Ishikawa (cell line): ENCODE measurements around the gene AFM.

Source experiments
- CEBPB ChIP-seq: IDR thresholded peaks from 2 replicates; pipeline ENCODE4 v1.6.1; 2012
- CREB1 ChIP-seq: IDR thresholded peaks from 2 replicates; pipeline ENCODE4 v1.6.1; 2012; ENCODE audit warnings: low read depth
- EGR1 ChIP-seq: IDR thresholded peaks from 2 replicates; pipeline ENCODE4 v1.6.1; 2012
- EP300 ChIP-seq: IDR thresholded peaks from 2 replicates; pipeline ENCODE4 v1.6.1; 2012; ENCODE audit warnings: borderline replicate concordance
- FOXM1 ChIP-seq: IDR thresholded peaks from 2 replicates; pipeline ENCODE4 v1.6.1; 2012; ENCODE audit warnings: low read depth, borderline replicate concordance
- NFIC ChIP-seq: IDR thresholded peaks from 2 replicates; pipeline ENCODE4 v1.6.1; 2012
- RAD21 ChIP-seq: IDR thresholded peaks from 2 replicates; pipeline ENCODE4 v1.6.1; 2012; ENCODE audit warnings: low read depth
- TAF1 ChIP-seq: IDR thresholded peaks from 2 replicates; pipeline ENCODE4 v1.6.1; 2012; ENCODE audit warnings: low read depth, mild to moderate bottlenecking
- TCF12 ChIP-seq: IDR thresholded peaks from 2 replicates; pipeline ENCODE4 v1.6.1; 2012; ENCODE audit warnings: low read depth
- TEAD4 ChIP-seq: IDR thresholded peaks from 2 replicates; pipeline ENCODE4 v1.6.1; 2012
- USF1 ChIP-seq: IDR thresholded peaks from 2 replicates; pipeline ENCODE4 v1.6.1; 2012
- YY1 ChIP-seq: IDR thresholded peaks from 2 replicates; pipeline ENCODE4 v1.6.1; 2012; ENCODE audit warnings: low read depth
- ZBTB7A ChIP-seq: IDR thresholded peaks from 2 replicates; pipeline ENCODE4 v1.6.1; 2012; ENCODE audit warnings: low read depth
- TF ChIP-seq, protein P1 (sequence below): IDR thresholded peaks from 2 replicates; pipeline ENCODE4 v1.6.1; 2012; ENCODE audit warnings: low read depth, mild to moderate bottlenecking
- TF ChIP-seq, protein P2 (sequence below): IDR thresholded peaks from 2 replicates; pipeline ENCODE4 v1.6.1; 2012

Gene AFM

DNA sequence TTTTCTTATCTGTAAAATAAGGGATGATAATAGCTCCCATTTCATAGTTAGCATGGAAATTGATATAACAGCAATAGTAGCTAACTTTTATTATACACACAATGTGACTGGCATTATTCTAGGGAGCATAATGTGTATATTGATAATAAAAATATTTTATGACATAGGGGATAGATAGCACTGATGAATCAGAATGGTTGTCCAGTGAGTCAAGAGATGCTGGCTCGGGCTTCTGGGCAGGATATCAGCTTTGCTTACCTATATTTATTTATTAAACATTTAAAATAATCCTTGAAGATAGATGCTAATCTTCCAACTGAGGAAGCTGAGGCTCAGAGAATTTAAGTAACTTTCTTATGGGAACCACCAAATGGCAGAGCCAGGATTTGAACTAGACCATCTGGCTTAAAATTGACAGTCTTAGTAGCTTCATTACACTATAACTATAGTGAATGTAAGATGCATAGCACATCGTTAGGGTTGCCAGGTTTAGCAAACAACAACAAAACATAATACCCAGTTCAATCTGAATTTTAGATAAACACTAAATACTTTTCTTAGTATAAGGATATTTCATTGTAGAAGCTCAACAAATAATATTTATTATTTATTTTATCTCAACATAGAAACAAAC lies 42.8 kb upstream of the AFM start:
- no peak for TF ChIP-seq ZBTB7A
- no peak for TF ChIP-seq TAF1
- TF ChIP-seq, protein P1, sequence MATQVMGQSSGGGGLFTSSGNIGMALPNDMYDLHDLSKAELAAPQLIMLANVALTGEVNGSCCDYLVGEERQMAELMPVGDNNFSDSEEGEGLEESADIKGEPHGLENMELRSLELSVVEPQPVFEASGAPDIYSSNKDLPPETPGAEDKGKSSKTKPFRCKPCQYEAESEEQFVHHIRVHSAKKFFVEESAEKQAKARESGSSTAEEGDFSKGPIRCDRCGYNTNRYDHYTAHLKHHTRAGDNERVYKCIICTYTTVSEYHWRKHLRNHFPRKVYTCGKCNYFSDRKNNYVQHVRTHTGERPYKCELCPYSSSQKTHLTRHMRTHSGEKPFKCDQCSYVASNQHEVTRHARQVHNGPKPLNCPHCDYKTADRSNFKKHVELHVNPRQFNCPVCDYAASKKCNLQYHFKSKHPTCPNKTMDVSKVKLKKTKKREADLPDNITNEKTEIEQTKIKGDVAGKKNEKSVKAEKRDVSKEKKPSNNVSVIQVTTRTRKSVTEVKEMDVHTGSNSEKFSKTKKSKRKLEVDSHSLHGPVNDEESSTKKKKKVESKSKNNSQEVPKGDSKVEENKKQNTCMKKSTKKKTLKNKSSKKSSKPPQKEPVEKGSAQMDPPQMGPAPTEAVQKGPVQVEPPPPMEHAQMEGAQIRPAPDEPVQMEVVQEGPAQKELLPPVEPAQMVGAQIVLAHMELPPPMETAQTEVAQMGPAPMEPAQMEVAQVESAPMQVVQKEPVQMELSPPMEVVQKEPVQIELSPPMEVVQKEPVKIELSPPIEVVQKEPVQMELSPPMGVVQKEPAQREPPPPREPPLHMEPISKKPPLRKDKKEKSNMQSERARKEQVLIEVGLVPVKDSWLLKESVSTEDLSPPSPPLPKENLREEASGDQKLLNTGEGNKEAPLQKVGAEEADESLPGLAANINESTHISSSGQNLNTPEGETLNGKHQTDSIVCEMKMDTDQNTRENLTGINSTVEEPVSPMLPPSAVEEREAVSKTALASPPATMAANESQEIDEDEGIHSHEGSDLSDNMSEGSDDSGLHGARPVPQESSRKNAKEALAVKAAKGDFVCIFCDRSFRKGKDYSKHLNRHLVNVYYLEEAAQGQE = no peak
- TF ChIP-seq EGR1 = no peak
- TF ChIP-seq NFIC = no peak
- no peak for TF ChIP-seq YY1
- no peak for TF ChIP-seq CEBPB
- no peak for TF ChIP-seq RAD21
- TF ChIP-seq CREB1 = no peak
- TF ChIP-seq, protein P2, sequence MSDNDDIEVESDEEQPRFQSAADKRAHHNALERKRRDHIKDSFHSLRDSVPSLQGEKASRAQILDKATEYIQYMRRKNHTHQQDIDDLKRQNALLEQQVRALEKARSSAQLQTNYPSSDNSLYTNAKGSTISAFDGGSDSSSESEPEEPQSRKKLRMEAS = no peak
- no peak for TF ChIP-seq FOXM1
- TF ChIP-seq TCF12 = no peak
- TF ChIP-seq TEAD4 = no peak
- TF ChIP-seq USF1 = no peak
- TF ChIP-seq EP300 = no peak

DNA sequence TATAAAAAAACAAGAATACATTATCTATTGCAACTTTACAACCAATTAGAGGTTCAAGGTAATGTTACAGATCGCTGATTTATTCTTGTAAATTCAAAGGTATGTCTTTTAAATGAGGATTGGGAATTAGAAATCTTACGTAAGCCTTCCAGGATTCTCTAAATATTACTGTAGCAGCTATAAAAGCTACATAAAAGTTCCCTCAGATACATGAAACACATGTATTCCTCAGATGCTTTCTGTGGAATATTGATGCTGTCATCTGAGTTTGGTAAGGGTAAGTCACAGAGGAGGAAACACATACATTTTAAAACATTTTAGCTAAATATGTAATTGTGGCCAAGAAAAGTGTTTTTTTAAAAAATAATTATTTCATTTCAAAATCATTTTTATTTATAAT lies 42.1 kb upstream of the AFM start:
- TF ChIP-seq YY1 (no peak), ZBTB7A (no peak)
- TF ChIP-seq, protein P1 = no peak

DNA sequence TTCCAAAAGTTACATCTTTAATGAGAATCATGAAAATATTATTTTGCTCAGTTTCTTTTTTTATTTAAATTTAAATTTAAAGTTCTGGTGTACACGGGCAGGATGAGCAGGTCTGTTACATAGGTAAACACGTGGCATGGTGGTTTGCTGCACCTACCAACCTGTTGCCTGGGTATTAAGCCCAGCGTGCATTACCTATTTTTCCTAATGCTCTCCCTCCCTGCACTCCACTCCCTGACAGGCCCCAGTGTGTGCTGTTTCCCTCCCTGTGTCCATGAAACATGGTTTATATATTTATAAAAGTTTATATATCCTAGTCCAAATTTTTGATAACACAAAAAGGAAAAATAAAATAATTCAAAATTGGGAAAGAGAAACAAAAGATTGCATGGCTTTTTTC lies 41.6 kb upstream of the AFM start:
- no peak for TF ChIP-seq TCF12
- TF ChIP-seq CEBPB = no peak
- TF ChIP-seq RAD21 = no peak
- TF ChIP-seq USF1 = no peak
- TF ChIP-seq, protein P1 = no peak
- TF ChIP-seq FOXM1 = no peak
- no peak for TF ChIP-seq YY1
- TF ChIP-seq EGR1 = no peak
- TF ChIP-seq, protein P2 = no peak
- no peak for TF ChIP-seq NFIC
- no peak for TF ChIP-seq CREB1
- TF ChIP-seq EP300 = no peak

- TF ChIP-seq NFIC = no peak
- TF ChIP-seq, protein P2 = no peak
- TF ChIP-seq TCF12 = no peak
- TF ChIP-seq TAF1 = no peak
- no peak for TF ChIP-seq YY1
- no peak for TF ChIP-seq EP300
- no peak for TF ChIP-seq FOXM1
- TF ChIP-seq, protein P1 = no peak
- TF ChIP-seq TEAD4 = no peak
- no peak for TF ChIP-seq RAD21
- no peak for TF ChIP-seq EGR1
- no peak for TF ChIP-seq USF1
- no peak for TF ChIP-seq CEBPB
- TF ChIP-seq ZBTB7A = no peak
- no peak for TF ChIP-seq CREB1
Observed at GRCh38 chr4:73440653-73441052, 40.9 kb upstream of the AFM start.
